Transverse colon (tissue), 4 donors: ENCODE results near the gene CSNK2A1. TPM values are rescaled to one million over a fixed set of nuclear protein-coding genes. Genes with fewer than 3 reads are reported as not detected.

ENCODE experiments used
- DNase-seq: peaks from one replicate; pipeline ENCODE4 v3.0.0-alpha.2; 2019
- H3K27ac ChIP-seq, 4 donors: fragments of 200-600 bp; sonication (generic); 2 replicates each; pipeline ENCODE4 v1.5.1; 2016 to 2018; ENCODE audit warnings: inconsistent platforms in 4 of 4
- H3K27me3 ChIP-seq: fragments of 200-600 bp; sonication (generic); 2 replicates; pipeline ENCODE4 v1.5.1; 2017; ENCODE audit warnings: inconsistent platforms
- H3K36me3 ChIP-seq, 4 donors: fragments of 200-600 bp; sonication (generic); 2 replicates each; pipeline ENCODE4 v1.5.1; 2017 to 2019; ENCODE audit warnings: inconsistent platforms in 4 of 4
- H3K4me1 ChIP-seq, 4 donors: fragments of 200-600 bp; sonication (generic); 2 replicates each; pipeline ENCODE4 v1.5.1; 2017 to 2020; ENCODE audit warnings: inconsistent platforms in 4 of 4
- H3K4me3 ChIP-seq, 4 donors: fragments of 200-600 bp; sonication (generic); 1 replicate in 1 of 4; 2 replicates in 3 of 4; pipeline versions ENCODE4 v1.5.1 to v1.6.1; 2017 to 2019; ENCODE audit warnings: inconsistent platforms in 4 of 4
- H3K9me3 ChIP-seq, 2 donors: fragments of 200-600 bp; sonication (generic); 2 replicates each; pipeline ENCODE4 v1.5.1; 2017 to 2019; ENCODE audit warnings: inconsistent platforms in 2 of 2
- CTCF ChIP-seq, 5 experiments: fragments of 200-600 bp in 3 of 5; fragments of 450-650 bp in 2 of 5; sonication (generic) in 3 of 5; IDR thresholded peaks; 1 replicate in 2 of 5; 2 replicates in 3 of 5; pipeline ENCODE4 v1.5.1; 2016 to 2017; ENCODE audit warnings: antibody characterized with exemption in 5 of 5, inconsistent platforms in 3 of 5, mild to moderate bottlenecking in 2 of 5, moderate library complexity in 1 of 5
- EP300 ChIP-seq: sonication (generic); formaldehyde crosslinking; IDR thresholded peaks from one replicate; pipeline ENCODE4 v1.6.1; 2017; ENCODE audit warnings: antibody characterized with exemption, low read depth
- POLR2A ChIP-seq: fragments of 450-650 bp; IDR thresholded peaks from one replicate; pipeline ENCODE4 v1.6.1; 2016; ENCODE audit warnings: antibody characterized with exemption, mild to moderate bottlenecking, moderate library complexity
- POLR2AphosphoS5 ChIP-seq, 3 donors: sonication (generic); formaldehyde crosslinking; IDR thresholded peaks; one replicate each; pipeline ENCODE4 v1.6.1; 2016; ENCODE audit warnings: antibody characterized with exemption in 3 of 3
- WGBS, 2 donors: methylation state at CpG; one replicate each; pipeline ENCODE4 v1.1.5; 2018; ENCODE audit warnings: low coverage in 1 of 2; 5-methylcytosine and 5-hydroxymethylcytosine counted together
- in situ Hi-C, 4 donors: fragments of 200-750 bp; cut with MboI; loops; one replicate each; pipeline versions ENCODE4 v1.15.0 to v1.15.1; 2017; ENCODE audit warnings: low sequenced_read_pairs in 3 of 4, low pct_ligation_motif_present in 1 of 4, low pct_unique_long_range_greater_than_20kb in 1 of 4
- intact Hi-C: fragments of 100-400 bp; cut with DNase I; formaldehyde crosslinking; loops from one replicate; pipeline ENCODE4 v1.15.1; 2023; ENCODE audit warnings: low total_unique reads
- small RNA-seq, 4 donors: library from RNA; depleted of rRNA; stranded (forward); fragments of <200 nt; gene quantifications; one replicate each; pipeline ENCODE3, GENCODE V24; 2016
- total RNA-seq, 4 donors: library from RNA; depleted of rRNA; stranded (reverse); fragments of >200 nt; gene quantifications; one replicate each; pipeline ENCODE4 v1.1.0, GENCODE V29; 2016

CSNK2A1 gene
- total RNA-seq, 4 donors from 2014 or later, result 76.7 to 100 (median 82.6) TPM

DNA sequence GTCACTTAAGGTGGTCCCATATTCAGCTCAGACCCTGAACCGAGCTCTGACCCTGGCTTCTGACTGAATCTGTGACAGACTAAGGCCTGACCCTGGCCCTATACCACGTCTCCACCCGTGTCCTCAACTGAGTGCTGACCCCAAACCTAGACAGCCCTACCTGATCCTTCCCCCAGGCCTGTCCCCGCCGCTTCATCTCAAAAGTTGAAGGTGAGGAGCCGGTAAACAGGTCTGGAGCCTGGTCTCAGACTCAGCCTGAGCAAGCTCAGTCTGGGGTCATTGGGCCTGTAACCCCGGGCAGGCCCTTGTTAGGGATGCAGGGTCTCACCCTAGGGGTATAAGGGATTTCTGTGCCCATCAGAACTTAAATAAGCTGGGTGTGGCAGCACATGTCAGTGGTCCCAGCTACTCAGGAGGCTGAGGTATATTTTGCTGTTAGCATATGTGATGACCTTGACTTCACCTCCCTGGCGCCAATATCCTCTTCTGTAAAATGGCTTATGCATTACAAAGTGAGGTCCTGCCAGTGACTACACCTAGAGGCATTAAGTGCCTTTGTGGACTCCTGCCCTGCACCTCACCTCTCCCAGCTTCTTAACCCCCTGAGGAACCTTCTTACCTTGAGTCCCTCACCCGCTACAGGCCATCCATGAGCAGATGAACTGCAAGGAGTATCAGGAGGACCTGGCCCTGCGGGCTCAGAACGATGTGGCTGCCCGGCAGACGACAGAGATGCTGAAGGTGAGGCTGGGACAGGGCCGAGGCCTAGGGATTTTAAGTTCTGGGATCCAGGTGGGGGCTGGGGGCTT is 115.5 kb downstream of the CSNK2A1 start:
- in situ Hi-C loops (no loop called here), intact Hi-C loops (no loop called here)
- TF ChIP-seq POLR2AphosphoS5 (IDR thresholded peaks at IDR 0.05), result no peak
- no peak for TF ChIP-seq CTCF (IDR thresholded peaks at IDR 0.05)
- no peak for TF ChIP-seq EP300
- no peak for TF ChIP-seq POLR2A
- H3K27me3 ChIP-seq, result no peaks in the 10 kb centered on the region
- no peak for DNase-seq
- H3K27ac ChIP-seq, result no peak overlapping the region
- no peak overlapping the region for H3K4me3 ChIP-seq
- no peaks in the 10 kb centered on the region for H3K9me3 ChIP-seq
- H3K36me3 ChIP-seq, result peaks cover 0 to 5% (median 0%) of the 10 kb centered on the region in 4 donors
- 96% methylated on average over 14 of the region's 14 CpGs; no CpG with 5 or more reads in 1 of the 2 donors for WGBS, 2 donors
- H3K4me1 ChIP-seq, result no peaks in the 10 kb centered on the region

DNA sequence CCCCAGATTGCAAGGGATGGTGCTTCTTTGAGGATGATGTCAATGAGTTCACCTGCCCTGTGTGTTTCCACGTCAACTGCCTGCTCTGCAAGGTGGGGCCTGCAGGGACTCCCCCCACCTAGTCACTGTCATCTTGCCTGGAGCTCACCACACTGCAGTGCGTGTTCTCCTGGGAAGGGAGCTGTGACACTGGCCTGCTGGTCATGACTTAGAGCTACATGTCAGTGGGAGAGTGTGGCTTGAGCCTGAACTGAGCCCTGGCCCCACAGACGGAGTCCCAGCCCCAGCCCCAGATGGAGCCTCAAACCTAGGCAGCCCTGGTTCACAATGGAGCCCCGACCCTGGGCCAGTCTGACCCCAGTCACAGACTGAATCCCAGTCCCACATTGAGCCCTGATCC is 116.2 kb downstream of the CSNK2A1 start:
- no peak overlapping the region for H3K4me3 ChIP-seq
- no peak overlapping the region for H3K27ac ChIP-seq
- no peaks in the 10 kb centered on the region for H3K4me1 ChIP-seq
- WGBS, 2 donors, result 95% methylated on average over 4 of the region's 4 CpGs; no CpG with 5 or more reads in 1 of the 2 donors
- in situ Hi-C loops (no loop called here), intact Hi-C loops (no loop called here)
- no peaks in the 10 kb centered on the region for H3K27me3 ChIP-seq
- H3K9me3 ChIP-seq, result no peaks in the 10 kb centered on the region
- H3K36me3 ChIP-seq, result peaks cover 0 to 11% (median 3%) of the 10 kb centered on the region in 4 donors
- TF ChIP-seq EP300, result no peak
- no peak for TF ChIP-seq POLR2A
- TF ChIP-seq POLR2AphosphoS5 (IDR thresholded peaks at IDR 0.05), result no peak
- no peak for TF ChIP-seq CTCF (IDR thresholded peaks at IDR 0.05)
- no peak for DNase-seq

GRCh38 chr20:426566-426965 is 117.0 kb downstream of the CSNK2A1 start:
- 94 to 95% methylated on average over 2 of the region's 2 CpGs for WGBS, 2 donors

More at GRCh38 chr20:426566-426965, 117.0 kb downstream of the CSNK2A1 start:
- no peak for TF ChIP-seq POLR2AphosphoS5 (IDR thresholded peaks at IDR 0.05)
- no peak for TF ChIP-seq EP300
- no peak for TF ChIP-seq CTCF (IDR thresholded peaks at IDR 0.05)
- TF ChIP-seq POLR2A, result no peak
- no peak for DNase-seq
- Histone ChIP-seq H3K27ac (no peak overlapping the region), H3K36me3 (peaks cover 0 to 12% (median 5%) of the 10 kb centered on the region in 4 donors), H3K4me3 (no peak overlapping the region), H3K4me1 (no peaks in the 10 kb centered on the region), H3K9me3 (no peaks in the 10 kb centered on the region), H3K27me3 (no peaks in the 10 kb centered on the region)
- in situ Hi-C loops (no loop called here), intact Hi-C loops (no loop called here)

Small RNA genes lying within 50 kb of the gene (small RNA-seq; reads per million reads assigned to genes)
- 0 reads per million in 4 donors for gene RF00019

Other genes starting within 250 kb of the CSNK2A1 start
- gene ZCCHC3, start 246.2 kb downstream of the CSNK2A1 start, total RNA-seq, result 10 to 100 TPM in 2 of 4 donors, 1 to 10 TPM in 2; 6.6 to 16.0 (median 10.1) TPM
- gene SOX12, start 218.2 kb downstream of the CSNK2A1 start, total RNA-seq, result 1 to 10 TPM; 2.0 to 5.0 (median 3.5) TPM
- 10 to 100 TPM in 3 of 4 donors, 1 to 10 TPM in 1; 7.1 to 18.0 (median 12.8) TPM for gene NRSN2, start 196.7 kb downstream of the CSNK2A1 start, total RNA-seq
- gene TRIB3, start 163.0 kb downstream of the CSNK2A1 start, total RNA-seq, result 10 to 100 TPM in 2 of 4 donors, 1 to 10 TPM in 2; 3.8 to 11.3 (median 7.9) TPM
- 100 to 1,000 TPM; 101 to 152 (median 110) TPM for gene RBCK1, start 135.5 kb downstream of the CSNK2A1 start, total RNA-seq
- gene TBC1D20, start 81.3 kb downstream of the CSNK2A1 start, total RNA-seq, result 10 to 100 TPM; 29.1 to 65.5 (median 36.9) TPM
- gene TCF15, start 66.5 kb upstream of the CSNK2A1 start, total RNA-seq, result not detected
- 10 to 100 TPM in 3 of 4 donors, 1 to 10 TPM in 1; 8.6 to 43.0 (median 21.2) TPM for gene SRXN1, start 109.4 kb upstream of the CSNK2A1 start, total RNA-seq
- gene SCRT2, start 132.0 kb upstream of the CSNK2A1 start, total RNA-seq, result not detected
- gene SLC52A3, start 224.7 kb upstream of the CSNK2A1 start, total RNA-seq, result 10 to 100 TPM in 3 of 4 donors, 1 to 10 TPM in 1; 7.2 to 35.9 (median 15.3) TPM